Activated naive CD4-positive, alpha-beta T cell treated with anti-CD3 and anti-CD28 coated beads, Interleukin-2, amount 50 U/mL, for 72 hours (primary cell): ENCODE data around the gene ANAPC15. TPM values are rescaled to one million over a fixed set of nuclear protein-coding genes. Genes with fewer than 3 reads are reported as not detected.

Experiments used
- ATAC-seq, 2 donors: fragments of 150-1000 bp; cut with Tn5 transposase; 2 replicates each; pipeline ENCODE4 v1.10.0; 2021; ENCODE audit warnings: mild to moderate bottlenecking in 2 of 2, moderate library complexity in 2 of 2
- DNase-seq, 2 donors: peaks; one replicate each; pipeline ENCODE4 v3.0.0; 2021 to 2022; ENCODE audit warnings: low spot score in 2 of 2
- H3K27ac Mint-ChIP-seq, 2 donors: one replicate each; pipeline ENCODE4 v1.8.0; 2022; ENCODE audit warnings: mild to moderate bottlenecking in 2 of 2, mixed read lengths in 2 of 2
- H3K36me3 Mint-ChIP-seq, 2 donors: one replicate each; pipeline ENCODE4 v1.8.0; 2022; ENCODE audit warnings: mixed read lengths in 2 of 2
- H3K9me3 Mint-ChIP-seq, 2 donors: one replicate each; pipeline ENCODE4 v1.8.0; 2022; ENCODE audit warnings: mixed read lengths in 2 of 2
- total RNA-seq, 2 donors: library from RNA; stranded (reverse); gene quantifications; one replicate each; pipeline ENCODE4 v1.2.3, GENCODE V29; 2022

The ANAPC15 gene
- total RNA-seq, 2 donors from 2014 or later, result 50.5 to 60.1 TPM

DNA sequence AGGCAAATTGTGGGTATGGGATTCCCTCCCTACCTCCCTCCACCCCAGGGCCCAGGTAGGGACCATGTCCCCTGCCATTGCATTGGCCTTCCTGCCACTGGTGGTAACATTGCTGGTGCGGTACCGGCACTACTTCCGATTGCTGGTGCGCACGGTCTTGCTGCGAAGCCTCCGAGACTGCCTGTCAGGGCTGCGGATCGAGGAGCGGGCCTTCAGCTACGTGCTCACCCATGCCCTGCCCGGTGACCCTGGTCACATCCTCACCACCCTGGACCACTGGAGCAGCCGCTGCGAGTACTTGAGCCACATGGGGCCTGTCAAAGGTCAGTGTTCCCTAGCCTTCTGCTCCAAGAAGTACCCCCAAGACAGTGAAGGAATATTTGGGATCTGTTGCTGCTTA, 6.6 kb downstream of the ANAPC15 start, which contains the start of gene TOMT:
Gene TOMT, plus strand, starts transcription at position 37 of the 400 bp plus-strand sequence. Its CDS starts 28 bp downstream, at position 65.
- Mint-ChIP-seq H3K36me3 (peaks cover 15 to 20% of the 10 kb centered on the region in 2 donors), H3K27ac (peak within 1 kb of the TSS in 1 of 2 donors; percentile 90), H3K9me3 (peaks cover 0 to 4% of the 10 kb centered on the region in 2 donors)
- DNase-seq (no peak), ATAC-seq (no peak)

DNA sequence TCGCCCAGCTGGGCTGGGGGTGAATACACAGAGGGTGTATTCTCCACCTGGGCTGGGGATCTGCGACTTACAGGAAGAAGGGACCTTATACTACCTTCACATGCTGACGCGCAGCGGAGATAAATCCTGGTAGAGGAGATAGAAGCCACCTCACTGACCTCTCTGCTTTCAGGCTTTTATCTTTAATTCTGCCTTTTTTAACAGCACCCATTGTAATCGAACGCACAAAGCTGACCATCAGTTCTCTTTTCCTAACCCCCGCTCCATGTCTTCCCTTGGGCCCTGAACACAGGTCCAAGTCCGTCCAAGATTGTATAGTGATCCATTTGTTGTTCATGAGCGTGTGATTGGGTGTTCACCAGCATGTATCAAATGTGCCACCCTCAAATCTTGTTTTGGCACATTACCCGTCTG, 8.7 kb downstream of the ANAPC15 start:
- H3K9me3 Mint-ChIP-seq, result peaks cover 0 to 4% of the 10 kb centered on the region in 2 donors
- ATAC-seq, result no peak
- no peak for DNase-seq
- H3K27ac Mint-ChIP-seq, result peak overlapping the region; percentile 90 to 98
- peaks cover 12 to 21% of the 10 kb centered on the region in 2 donors for H3K36me3 Mint-ChIP-seq

DNA sequence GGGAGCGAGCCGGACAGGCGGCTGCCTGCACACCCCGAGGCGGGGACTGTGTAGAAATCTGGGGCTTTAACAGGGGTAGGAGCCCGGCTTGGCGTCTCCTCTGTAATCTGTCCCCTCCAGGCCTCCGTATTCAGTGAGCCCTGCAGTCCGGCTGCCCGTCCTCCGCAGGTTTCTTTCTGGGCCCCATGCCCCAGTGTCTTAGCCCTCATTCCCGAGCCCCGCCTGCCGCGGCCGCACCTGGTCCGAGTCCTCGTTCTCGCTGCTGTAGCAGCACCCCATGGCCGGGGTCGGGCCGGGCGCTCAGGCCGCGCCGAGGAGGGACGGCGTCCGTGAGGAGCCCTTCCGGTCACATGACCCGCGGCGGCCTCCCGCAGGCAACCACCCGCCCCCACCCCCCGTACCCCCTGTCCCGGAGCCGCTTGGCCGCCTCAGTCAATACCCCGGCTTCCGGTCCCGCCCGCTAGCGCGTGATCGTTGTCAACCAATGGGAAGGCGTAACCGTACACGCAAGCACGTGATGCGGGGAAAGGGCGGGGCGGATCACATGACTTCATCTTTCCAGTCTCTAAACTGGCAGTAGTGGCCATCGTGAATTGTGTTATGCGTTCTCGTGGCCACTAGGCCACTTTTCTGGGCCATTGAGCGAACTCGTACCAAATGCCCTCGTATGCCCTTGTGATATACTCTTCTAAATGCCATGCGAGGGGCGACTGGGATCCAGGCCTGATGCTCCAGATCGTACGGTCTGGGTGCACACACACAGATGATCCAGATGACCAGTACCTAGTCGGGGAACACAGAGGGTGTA, 9.3 kb downstream of the ANAPC15 start, which contains the start of gene LAMTOR1:
Gene LAMTOR1, minus strand, starts transcription at position 352 of the 808 bp plus-strand sequence. Its CDS starts 73 bp downstream, at position 279.
- Mint-ChIP-seq H3K36me3 (peaks cover 12 to 21% of the 10 kb centered on the region in 2 donors), H3K9me3 (peaks cover 0 to 4% of the 10 kb centered on the region in 2 donors), H3K27ac (peak within 1 kb of the TSS; percentile 90 to 98)
- peak; percentile 95 to 98 for DNase-seq
- peak; percentile 98 to 99 for ATAC-seq

DNA sequence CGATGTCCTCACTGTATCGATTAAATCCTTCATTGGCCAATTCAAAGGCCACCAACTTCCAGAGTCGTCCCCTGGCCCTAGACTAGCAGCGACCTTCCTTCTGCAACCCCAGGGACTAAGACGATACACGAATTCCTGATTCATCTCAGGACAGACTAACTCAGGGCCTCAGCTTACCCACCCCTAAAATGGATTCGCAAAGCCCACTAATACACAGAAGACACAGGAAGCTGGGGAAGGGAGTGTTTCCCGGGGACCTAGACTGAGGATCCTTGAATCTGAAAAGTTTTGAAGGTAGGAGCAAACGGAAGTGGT, 9.9 kb downstream of the ANAPC15 start:
- Mint-ChIP-seq H3K9me3 (peaks cover 0 to 4% of the 10 kb centered on the region in 2 donors), H3K36me3 (peaks cover 12 to 21% of the 10 kb centered on the region in 2 donors), H3K27ac (peak overlapping the region; percentile 90 to 98)
- ATAC-seq, result peak; percentile 2 to 28
- no peak for DNase-seq

DNA sequence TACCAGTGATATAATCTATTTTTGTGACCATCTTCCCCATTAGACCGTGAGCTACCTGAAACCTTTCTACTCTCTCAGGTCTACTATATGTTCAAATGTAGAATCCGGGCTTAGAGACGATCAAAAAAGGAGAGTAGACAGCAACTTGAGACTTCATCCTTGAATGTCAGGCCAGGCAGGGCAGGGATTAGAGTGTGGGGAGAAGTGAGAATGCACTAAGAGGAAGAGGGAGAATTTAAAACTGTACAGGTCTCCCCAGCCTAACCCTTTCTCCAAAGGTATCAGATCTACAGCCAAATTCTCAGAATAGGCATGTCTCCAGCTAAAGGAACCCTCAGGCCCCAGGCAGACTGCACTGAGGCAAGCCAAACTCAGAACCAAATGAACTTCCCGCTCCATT, 10.3 kb downstream of the ANAPC15 start:
- DNase-seq (no peak), ATAC-seq (no peak)
- H3K36me3 Mint-ChIP-seq, result peaks cover 12 to 21% of the 10 kb centered on the region in 2 donors
- H3K27ac Mint-ChIP-seq, result peak overlapping the region; percentile 90 to 98
- peaks cover 0 to 4% of the 10 kb centered on the region in 2 donors for H3K9me3 Mint-ChIP-seq

DNA sequence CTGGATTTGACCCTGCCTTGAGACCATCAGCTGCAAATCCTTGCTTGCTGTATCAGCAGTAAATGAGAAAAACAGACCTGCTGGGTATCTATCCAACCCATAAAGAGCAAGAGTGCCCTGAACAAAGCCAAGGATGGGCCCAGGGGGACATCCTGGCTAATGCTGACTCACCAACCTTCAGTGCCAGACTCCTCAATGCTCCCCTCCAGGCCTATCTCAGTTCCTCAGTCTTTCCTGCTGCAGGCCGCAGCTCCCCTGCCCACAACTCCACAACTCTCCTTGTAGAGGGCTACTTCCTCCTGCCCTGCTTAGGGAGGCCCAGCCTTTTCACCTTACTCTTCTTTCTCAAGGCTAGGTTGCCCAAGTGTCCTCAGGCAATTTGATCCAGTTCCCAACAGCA, 12.0 kb downstream of the ANAPC15 start:
- H3K9me3 Mint-ChIP-seq, result peaks cover 0 to 4% of the 10 kb centered on the region in 2 donors
- peak overlapping the region; percentile 90 to 98 for H3K27ac Mint-ChIP-seq
- peaks cover 12 to 21% of the 10 kb centered on the region in 2 donors for H3K36me3 Mint-ChIP-seq
- DNase-seq (no peak), ATAC-seq (no peak)

DNA sequence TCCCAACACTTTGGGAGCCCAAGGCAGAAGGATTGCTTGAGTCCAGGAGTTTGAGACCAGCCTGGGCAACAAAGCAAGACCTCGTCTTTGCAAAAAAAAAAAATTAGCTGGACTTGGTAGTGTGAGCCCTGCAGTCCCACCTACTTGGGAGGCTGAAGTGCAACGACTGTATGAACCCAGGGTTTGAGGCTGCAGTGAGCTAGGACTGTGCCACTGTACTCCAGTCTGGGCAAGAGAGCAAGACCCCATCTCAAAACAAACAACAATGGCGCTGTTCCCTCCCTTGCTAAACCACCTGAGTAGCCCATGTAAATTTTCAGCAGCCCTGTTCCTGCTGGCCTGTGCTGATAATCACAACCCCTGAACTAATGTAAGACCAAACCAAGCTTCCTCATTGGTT, 12.5 kb downstream of the ANAPC15 start:
- peaks cover 12 to 21% of the 10 kb centered on the region in 2 donors for H3K36me3 Mint-ChIP-seq
- peak overlapping the region; percentile 50 to 90 for H3K27ac Mint-ChIP-seq
- DNase-seq (no peak), ATAC-seq (no peak)
- H3K9me3 Mint-ChIP-seq, result peaks cover 0 to 4% of the 10 kb centered on the region in 2 donors

DNA sequence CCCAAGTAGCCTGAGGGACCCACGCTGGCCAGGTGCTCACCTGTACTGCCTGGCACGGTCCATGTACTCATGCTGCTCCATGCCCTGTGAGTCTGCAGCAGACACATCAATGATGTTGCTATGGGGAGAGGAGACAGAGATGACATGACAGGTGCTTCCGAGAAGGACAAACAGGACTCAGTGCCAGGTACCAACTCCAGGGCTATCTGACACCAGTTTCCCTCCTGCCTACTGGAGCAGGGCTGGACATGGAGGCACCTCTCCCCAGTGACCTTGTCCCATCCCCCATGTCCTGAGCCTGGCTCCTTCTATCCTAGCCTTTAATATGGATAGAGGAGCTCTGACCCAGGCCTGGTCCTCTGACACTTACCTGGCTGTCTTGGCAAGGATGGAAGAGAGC, 13.8 kb downstream of the ANAPC15 start:
- no peak for ATAC-seq
- H3K9me3 Mint-ChIP-seq, result no peaks in the 10 kb centered on the region
- no peak overlapping the region for H3K27ac Mint-ChIP-seq
- peaks cover 12 to 21% of the 10 kb centered on the region in 2 donors for H3K36me3 Mint-ChIP-seq
- no peak for DNase-seq

DNA sequence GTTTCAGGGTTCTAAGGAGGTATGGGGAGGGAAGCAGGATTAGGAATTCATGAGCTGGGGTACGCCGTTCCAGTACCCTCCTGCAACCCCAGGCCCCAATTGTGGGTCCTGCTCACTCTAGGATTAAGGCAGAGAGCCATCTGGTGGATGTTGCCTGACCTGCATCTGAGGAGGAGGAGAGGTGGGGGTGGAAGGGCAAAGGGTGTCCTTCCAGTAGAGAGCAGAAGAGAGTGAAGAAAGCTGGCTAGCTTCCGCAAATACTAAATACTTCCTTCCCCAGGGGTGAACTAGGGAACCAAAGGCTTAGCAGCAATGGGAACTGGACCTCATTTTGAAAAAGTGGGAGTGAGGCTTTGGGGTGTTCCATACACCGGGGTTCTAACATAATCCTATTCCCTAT, 21.2 kb downstream of the ANAPC15 start:
- Mint-ChIP-seq H3K27ac (peak overlapping the region in 1 of 2 donors; percentile 13), H3K36me3 (no peaks in the 10 kb centered on the region), H3K9me3 (no peaks in the 10 kb centered on the region)
- peak in 1 of 2 donors; percentile 67 for DNase-seq
- peak; percentile 82 to 86 for ATAC-seq

DNA sequence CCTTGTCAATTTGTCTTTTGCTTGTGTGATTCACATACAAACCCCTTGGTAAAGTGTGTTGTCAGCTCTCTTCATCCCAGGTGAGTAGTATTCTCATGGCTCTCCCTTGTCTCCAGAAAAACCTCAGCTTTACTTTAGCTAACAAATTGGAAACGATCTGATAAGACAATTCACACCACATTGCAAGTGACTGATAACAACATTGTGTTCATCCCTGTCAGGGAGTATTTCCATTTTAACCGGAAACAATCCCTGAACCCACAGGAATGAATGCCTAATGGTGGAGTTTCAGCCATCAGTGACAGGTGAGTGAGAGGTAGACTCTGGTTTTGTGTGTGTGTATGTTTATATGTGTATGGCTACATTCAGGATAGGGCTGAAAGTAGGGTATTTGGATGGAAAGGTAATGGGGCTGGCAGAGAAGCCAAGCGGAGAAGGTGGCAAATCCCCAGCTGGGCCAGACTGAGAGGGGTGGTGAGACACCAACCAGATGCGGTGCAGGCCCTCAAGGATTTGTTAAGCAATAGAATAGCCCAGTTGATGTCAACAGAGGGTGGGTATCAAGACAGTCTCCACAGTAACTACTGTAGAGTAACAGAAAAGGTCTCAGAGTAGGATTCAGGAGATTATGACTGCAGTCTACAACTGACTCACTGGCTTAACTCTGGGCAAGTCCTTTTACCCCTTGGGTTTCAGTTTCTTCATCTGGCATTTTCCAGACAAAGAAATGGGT, 24.3 kb downstream of the ANAPC15 start:
- DNase-seq, result no peak
- ATAC-seq, result peak; percentile 78 to 79
- H3K9me3 Mint-ChIP-seq, result no peaks in the 10 kb centered on the region
- H3K36me3 Mint-ChIP-seq, result no peaks in the 10 kb centered on the region
- H3K27ac Mint-ChIP-seq, result peak overlapping the region; percentile 40 to 81

DNA sequence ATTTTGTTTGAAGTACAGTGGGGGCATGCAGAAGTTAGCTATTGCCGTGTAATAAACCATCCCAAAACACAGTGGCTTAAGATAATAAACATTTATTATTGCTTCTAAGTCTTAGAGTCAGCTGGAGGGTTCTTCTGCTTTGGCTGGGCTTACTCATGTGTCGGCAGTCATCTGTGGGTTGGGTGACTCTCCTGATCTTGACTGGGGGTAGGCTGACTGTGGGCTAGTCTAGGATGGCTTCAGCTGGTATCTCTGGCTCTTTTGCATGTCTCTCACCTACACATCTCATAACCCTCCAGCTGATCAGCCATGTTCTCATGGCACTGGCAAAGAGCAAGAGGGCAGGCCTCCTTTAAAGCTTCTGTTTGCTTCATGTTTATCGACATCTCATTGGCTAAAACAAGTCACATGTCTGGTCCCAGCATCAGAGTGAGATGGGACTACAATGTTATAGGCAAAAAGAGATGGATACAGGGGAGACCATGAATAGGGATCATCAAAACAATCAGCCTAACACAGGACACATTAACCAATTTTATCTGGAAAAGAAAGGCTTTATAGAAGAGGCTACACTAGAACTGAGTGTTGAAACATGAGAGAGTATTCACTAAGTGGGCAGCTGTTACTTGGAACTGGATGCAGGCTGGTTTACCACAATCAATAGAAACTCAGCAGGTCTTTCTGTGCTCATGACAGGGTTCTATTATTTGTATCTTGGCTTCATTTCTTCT, 26.7 kb downstream of the ANAPC15 start:
- no peak overlapping the region for H3K27ac Mint-ChIP-seq

DNA sequence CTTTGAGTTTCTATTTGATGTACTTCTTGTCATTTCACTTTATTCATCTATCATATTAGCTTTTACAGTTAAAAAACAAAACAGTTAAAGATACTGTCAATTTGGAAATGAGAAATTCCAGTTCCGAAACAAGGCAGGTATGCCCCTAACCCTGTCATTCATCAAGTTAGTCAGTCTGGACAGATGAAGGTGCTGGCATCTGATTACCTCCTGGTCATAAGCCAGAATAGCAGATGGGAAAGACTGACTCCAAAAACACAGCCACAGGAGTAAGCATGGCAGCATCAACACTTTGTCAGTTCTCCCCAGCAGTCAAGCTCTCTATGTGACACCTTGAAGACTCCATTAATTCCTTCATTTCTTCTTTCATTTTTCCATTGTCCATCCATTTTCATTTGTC, 27.5 kb downstream of the ANAPC15 start:
- DNase-seq (no peak), ATAC-seq (no peak)
- no peak overlapping the region for H3K27ac Mint-ChIP-seq
- H3K36me3 Mint-ChIP-seq, result peaks cover 5 to 10% of the 10 kb centered on the region in 2 donors
- H3K9me3 Mint-ChIP-seq, result no peaks in the 10 kb centered on the region

More for the DNA sequence above, 26.7 kb downstream of the ANAPC15 start:
- ATAC-seq, result no peak
- Mint-ChIP-seq H3K36me3 (peaks cover 0 to 2% of the 10 kb centered on the region in 2 donors), H3K9me3 (no peaks in the 10 kb centered on the region)
- DNase-seq, result no peak

DNA sequence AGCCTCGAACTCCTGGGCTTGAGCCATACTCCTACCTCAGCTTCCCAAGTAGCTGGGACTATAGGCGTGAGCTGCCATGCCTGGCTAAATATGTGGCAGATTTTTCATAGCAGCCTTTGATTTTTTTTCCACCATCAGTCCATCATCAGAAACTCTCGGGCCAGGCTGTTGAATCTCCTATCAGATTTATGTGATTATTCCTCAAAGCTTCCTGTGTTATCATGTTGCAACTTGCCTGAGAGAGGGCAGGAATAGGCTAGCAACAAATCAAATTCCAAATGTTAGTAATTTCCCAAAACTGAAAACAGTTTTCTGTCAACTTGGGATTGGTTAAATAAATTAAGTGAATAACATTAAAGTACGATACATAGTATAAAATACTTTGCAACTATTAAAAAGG, 28.4 kb downstream of the ANAPC15 start:
- ATAC-seq (no peak), DNase-seq (no peak)
- Mint-ChIP-seq H3K27ac (no peak overlapping the region), H3K9me3 (no peaks in the 10 kb centered on the region), H3K36me3 (peaks cover 8 to 12% of the 10 kb centered on the region in 2 donors)

DNA sequence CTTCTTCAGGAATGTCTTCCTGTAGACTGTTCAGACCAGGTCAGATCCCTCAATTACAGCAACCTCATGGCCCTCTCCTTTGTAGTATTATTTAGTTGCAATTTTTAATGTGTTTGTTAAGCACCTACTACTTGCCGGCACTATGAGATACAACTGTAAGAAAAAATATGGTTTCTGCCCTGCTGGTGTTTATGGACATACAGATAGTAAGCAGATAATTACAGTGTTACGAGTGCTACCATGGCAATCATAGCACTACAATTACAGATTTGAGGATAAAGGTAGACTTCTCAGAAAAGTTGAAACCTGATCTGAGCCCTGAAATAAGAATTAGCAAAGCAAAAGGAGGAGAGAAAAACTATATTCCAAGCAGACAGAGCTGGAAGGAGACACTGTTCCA, 29.1 kb downstream of the ANAPC15 start:
- Mint-ChIP-seq H3K27ac (peak overlapping the region in 1 of 2 donors; percentile 88), H3K9me3 (no peaks in the 10 kb centered on the region), H3K36me3 (peaks cover 12 to 14% of the 10 kb centered on the region in 2 donors)
- ATAC-seq, result no peak
- no peak for DNase-seq

DNA sequence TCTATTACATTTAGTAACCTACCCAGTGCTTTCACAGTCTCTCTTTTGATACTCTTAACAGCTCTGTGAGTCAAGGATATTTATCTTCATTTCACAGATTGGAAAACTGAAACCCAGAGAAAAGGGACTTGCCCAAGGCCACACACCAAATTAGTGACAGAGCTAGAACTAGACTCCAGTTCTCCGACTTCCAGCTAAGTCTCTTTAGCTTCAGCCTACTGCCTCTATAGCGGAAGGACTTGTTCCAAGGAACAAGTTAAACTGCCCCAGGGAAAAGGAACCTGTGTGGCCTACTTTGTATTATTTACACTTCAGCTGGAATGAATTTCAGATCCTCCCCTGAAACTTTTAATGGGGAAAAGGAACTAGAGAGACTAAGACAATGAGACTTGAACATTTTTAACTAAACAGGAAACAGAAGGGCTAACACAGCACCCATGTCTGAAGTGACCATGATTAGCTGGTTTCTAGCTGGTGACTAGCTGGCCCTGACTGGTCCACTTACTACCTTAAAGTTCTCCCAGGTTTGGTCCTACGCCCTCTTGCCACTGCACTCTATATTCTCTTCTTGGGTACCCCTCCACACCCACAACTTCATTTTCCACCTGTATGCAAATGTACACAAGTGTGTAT, 30.6 kb downstream of the ANAPC15 start:
- peaks cover 12 to 14% of the 10 kb centered on the region in 2 donors for H3K36me3 Mint-ChIP-seq
- no peaks in the 10 kb centered on the region for H3K9me3 Mint-ChIP-seq
- ATAC-seq, result no peak
- no peak for DNase-seq
- H3K27ac Mint-ChIP-seq, result peak overlapping the region; percentile 44 to 88

DNA sequence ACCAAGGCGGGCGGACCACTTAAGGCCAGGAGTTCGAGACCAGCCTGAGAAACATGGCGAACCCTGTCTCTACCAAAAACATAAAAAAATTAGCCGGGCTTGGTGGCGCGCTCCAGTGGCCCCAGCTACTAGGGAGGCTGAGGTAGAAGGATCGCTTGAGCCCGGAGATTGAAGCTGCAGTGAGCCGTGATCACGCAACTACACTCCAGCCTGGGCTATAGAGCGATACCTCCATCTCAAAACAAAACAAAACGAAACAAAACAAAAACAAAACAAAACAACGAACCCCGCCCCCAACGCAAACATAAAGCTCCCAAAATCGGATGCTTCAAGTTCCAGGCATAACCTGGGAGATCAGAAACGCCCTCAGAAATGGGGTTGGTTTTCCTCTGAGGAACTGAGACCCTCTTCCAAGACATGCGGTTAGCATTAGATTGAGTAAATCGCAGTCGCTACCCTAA, 31.3 kb downstream of the ANAPC15 start:
- DNase-seq, result no peak
- Mint-ChIP-seq H3K9me3 (no peaks in the 10 kb centered on the region), H3K36me3 (peaks cover 12 to 14% of the 10 kb centered on the region in 2 donors), H3K27ac (peak overlapping the region; percentile 88 to 98)
- ATAC-seq, result no peak
